ENCODE results near the gene ARF1.

ARF1 gene

DNA sequence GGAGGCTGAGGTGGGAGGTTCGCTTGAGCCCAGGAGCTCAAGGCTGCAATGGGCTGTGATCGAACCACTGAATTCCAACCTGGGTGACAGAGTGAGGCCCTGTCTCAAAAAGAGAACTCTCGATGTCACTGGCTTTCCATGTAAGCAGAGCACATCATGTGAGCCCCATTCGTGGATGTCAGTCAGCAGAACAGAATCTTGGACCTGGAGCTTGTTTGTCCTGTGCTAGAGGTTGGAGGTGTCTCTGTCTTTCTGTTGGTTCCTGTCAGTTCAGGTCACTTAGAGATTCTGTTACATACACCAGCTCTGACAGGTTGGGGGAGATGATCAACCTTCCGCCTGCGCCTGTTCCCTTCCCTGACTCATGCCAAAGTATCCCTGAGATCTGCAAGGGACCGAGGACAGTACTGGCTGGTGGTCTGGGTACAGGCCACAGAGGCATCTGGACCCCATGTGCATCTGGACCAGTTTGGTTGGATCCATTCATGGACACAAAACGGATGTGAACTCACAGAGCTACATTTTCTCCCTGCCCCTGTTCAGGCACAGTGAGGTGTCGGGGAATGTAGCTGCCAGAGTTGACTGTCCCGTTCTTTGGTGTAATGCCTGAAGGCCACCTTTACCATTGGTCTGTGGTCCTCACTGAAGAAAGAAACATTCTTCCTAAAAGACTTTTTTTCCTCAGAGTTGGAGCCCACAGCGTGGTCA is 10.0 kb downstream of the ARF1 start:
- no peak overlapping the region for H3K27ac ChIP-seq
- TF ChIP-seq, protein P1, sequence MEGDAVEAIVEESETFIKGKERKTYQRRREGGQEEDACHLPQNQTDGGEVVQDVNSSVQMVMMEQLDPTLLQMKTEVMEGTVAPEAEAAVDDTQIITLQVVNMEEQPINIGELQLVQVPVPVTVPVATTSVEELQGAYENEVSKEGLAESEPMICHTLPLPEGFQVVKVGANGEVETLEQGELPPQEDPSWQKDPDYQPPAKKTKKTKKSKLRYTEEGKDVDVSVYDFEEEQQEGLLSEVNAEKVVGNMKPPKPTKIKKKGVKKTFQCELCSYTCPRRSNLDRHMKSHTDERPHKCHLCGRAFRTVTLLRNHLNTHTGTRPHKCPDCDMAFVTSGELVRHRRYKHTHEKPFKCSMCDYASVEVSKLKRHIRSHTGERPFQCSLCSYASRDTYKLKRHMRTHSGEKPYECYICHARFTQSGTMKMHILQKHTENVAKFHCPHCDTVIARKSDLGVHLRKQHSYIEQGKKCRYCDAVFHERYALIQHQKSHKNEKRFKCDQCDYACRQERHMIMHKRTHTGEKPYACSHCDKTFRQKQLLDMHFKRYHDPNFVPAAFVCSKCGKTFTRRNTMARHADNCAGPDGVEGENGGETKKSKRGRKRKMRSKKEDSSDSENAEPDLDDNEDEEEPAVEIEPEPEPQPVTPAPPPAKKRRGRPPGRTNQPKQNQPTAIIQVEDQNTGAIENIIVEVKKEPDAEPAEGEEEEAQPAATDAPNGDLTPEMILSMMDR (conservative IDR thresholded peaks at IDR 0.05) = no peak

DNA sequence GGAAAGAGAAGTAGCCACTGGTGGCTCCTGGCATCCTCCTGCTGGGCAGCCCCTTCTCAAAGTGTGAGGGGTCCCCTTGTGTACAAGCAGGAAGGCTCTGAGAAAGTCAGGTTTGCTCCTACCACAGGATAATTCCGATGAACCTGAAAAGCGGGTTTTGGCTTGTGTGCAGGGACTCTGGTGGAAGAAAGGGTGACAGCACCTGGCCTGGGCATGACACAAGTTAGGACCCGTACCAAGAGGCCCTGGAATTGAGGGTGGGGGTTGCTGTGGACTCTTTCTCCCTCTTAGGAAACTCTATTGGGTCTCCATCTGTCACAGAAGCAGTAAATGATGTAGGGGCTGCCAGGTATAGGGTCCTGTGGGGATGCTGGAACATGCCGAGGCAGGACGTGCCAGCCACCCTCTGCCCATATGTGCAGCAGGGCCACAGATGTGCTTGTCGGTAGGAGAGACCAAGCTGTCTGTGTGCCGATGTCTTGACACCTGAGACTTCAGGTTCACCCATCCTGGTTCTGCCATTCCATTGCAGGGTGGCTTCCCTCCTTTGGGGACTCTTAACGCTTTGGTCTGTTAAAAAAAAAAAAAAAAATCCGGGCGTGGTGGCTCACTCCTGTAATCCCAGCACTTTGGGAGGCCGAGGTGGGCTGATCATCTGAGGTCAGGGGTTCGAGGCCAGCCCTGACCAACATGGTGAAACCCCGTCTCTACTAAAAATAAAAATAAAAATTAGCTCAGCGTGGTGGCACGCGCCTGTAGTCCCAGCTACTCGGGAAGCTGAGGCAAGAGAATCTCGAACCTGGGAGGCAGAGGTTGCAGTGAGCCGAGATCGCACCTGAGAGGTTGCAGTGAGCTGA is 10.8 kb downstream of the ARF1 start:
- H3K27ac ChIP-seq = no peak overlapping the region
- TF ChIP-seq, protein P1 (conservative IDR thresholded peaks at IDR 0.05) = no peak

DNA sequence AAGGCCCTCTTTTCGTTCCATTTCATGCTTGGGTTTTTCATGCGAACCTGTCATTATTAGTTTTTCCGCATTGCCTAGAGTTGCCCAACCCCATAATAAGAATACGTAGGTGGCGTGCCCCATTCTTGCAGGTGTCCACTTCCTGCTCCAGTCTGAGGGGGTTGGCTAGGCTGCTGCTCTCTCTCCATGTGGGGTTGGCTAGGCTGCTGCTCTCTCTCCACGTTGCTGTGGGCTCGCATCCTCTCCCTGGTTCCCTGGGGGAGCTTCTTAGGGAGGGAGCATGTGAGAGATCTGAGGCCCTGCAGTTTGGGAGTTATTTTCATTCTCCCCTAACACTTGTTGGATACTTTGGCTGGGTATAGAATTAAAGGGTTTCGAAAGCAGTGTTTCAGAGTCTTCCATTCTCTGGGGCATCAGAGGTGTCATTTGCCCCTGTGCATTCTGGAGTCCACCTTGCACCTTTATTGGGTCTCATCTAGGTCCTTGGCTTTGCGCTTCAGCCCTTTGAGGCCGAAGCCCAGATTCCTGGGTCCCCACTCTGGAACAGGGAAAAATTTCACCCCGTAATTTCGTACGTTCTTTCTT is 12.0 kb downstream of the ARF1 start:
- TF ChIP-seq, protein P1 (conservative IDR thresholded peaks at IDR 0.05) = no peak
- H3K27ac ChIP-seq = no peak overlapping the region

DNA sequence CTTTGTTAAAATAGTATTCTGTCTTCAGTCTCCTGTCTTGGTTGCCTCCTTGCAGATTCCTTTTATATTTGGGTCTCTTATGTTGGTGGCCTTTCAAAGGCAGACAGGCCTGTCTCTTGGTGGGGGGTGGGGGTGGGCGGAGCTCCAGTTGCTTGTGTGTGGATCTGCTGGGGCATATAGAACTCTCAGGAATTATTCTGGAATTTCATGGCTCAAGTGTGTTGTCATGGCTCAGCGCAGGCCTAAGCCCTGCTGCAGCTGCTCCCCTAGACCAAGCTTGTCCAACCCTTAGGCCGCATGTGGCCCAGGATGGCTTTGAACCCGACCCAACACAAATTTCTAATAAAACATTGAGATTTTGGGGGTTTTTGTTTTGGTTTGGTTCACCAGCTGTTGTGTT is 12.7 kb downstream of the ARF1 start:
- no peak overlapping the region for H3K27ac ChIP-seq
- TF ChIP-seq, protein P1 (conservative IDR thresholded peaks at IDR 0.05) = no peak

DNA sequence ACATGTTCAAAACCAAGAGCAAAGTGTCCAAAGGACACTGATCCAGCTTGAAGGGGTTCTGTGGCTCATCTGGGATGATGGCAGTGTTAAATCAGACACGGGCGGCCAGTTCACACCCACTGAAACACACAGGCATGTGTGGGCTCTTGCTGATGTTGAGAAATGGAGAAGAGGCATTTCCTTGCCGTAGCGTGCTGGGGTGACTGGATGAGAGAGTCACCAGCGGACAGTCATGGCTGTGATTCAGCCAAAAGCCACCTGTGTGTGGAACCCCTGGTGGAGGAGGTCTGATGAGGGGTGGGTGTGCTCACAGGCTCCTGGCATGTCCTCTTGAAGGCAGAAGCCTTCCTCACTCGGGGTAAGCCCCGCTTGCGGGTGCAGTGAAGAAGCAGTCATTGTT is 13.4 kb downstream of the ARF1 start:
- H3K27ac ChIP-seq = no peak overlapping the region
- TF ChIP-seq, protein P1 (conservative IDR thresholded peaks at IDR 0.05) = no peak

DNA sequence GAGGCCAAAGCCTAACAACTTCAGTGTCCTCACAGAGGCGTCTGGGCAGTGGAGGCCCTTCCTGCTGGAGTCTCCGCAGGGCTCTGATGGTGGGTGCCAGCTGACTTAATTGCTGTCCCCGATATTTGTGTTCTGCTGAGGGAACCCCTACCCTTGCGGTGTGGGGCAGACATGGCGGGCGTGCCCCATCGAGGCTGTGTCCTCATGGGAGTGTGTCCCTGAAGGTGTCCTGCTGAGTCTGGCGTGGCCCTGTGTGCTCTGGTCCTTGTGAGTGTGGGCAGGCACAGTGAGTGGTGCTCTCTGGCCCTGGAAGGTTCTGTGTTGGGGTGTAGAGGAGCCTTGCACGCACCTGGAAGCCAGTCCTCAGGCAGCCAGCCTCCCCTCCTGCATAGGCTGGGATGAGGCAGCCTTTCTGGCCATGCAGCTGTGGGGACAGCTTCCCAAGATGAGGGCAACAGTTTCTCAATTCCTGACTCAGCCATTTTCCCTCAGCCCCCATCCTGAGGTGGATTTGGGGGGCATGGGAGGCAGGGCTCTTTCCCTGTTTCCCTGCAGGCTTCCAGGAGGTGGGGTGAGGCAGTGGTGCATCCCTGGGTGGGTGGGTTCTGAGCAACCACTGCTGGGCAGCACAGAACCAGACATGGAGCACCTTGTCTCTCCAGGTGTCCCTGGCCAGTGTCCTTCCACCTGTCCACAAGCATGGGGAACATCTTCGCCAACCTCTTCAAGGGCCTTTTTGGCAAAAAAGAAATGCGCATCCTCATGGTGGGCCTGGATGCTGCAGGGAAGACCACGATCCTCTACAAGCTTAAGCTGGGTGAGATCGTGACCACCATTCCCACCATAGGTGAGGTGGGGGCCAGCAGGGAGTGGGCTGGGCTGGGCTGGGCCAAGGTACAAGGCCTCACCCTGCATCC is 14.2 kb downstream of the ARF1 start:
- H3K27ac ChIP-seq = no peak overlapping the region
- TF ChIP-seq, protein P1 (conservative IDR thresholded peaks at IDR 0.05) = no peak
